H1 (cell line): ENCODE data around the gene PMM1.

Source experiments
- CBX8 ChIP-seq: fragments of 300-800, 300-1000 bp; sonication (generic); IDR thresholded peaks from 2 replicates; pipeline ENCODE4 v1.7.1; 2016; ENCODE audit warnings: low read depth, low read length, borderline replicate concordance
- EP300 ChIP-seq, 2 experiments: IDR thresholded peaks; 1 replicate in 1 of 2; 2 replicates in 1 of 2; pipeline ENCODE4 v1.6.1; 2011 to 2012; ENCODE audit warnings: low read depth in 2 of 2, low read length in 2 of 2, mild to moderate bottlenecking in 2 of 2, borderline replicate concordance in 1 of 2, inconsistent platforms in 1 of 2, moderate library complexity in 1 of 2
- EZH2 ChIP-seq: fragments of 200-600 bp; sonication (generic); IDR thresholded peaks from 2 replicates; pipeline ENCODE4 v1.7.1; 2012; ENCODE audit warnings: low read depth, mild to moderate bottlenecking, moderate library complexity, low read length, inconsistent platforms; ENCODE audit not compliant: severe bottlenecking
- HDAC6 ChIP-seq: IDR thresholded peaks from one replicate; pipeline ENCODE4 v1.7.1; 2012; ENCODE audit warnings: low read depth, mild to moderate bottlenecking, inconsistent platforms, low read length, moderate library complexity
- JUN ChIP-seq: IDR thresholded peaks from 2 replicates; pipeline ENCODE4 v1.6.1; 2011; ENCODE audit warnings: low read depth, mild to moderate bottlenecking, improper control_type of control experiment, low read length
- POLR2A ChIP-seq, 2 experiments: IDR thresholded peaks; 1 replicate in 1 of 2; 2 replicates in 1 of 2; pipeline ENCODE4 v1.6.1; 2011; ENCODE audit warnings: low read depth in 2 of 2, low read length in 2 of 2, mild to moderate bottlenecking in 2 of 2; ENCODE audit errors: control extremely low read depth in 1 of 2
- POLR2AphosphoS5 ChIP-seq: IDR thresholded peaks from 2 replicates; pipeline ENCODE4 v1.6.1; 2011; ENCODE audit warnings: low read depth, low read length
- SIN3A ChIP-seq, 2 experiments: IDR thresholded peaks in 1 of 2; conservative IDR thresholded peaks in 1 of 2; 2 replicates each; pipeline ENCODE4 v1.6.1; 2011 to 2012; ENCODE audit warnings: low read length in 2 of 2, improper control_type of control experiment in 1 of 2, low read depth in 1 of 2, mild to moderate bottlenecking in 1 of 2
- YY1 ChIP-seq: IDR thresholded peaks from 2 replicates; pipeline ENCODE4 v1.6.1; 2011; ENCODE audit warnings: low read depth, mild to moderate bottlenecking, low read length
- TF ChIP-seq, protein P1 (sequence below), 3 experiments: IDR thresholded peaks; 1 replicate in 2 of 3; 2 replicates in 1 of 3; pipeline versions ENCODE4 v1.5.1 to v1.6.1; 2011; ENCODE audit warnings: low read length in 3 of 3, mild to moderate bottlenecking in 3 of 3, inconsistent platforms in 2 of 3, low read depth in 1 of 3, moderate library complexity in 1 of 3; ENCODE audit not compliant: insufficient read depth in 1 of 3; ENCODE audit errors: control extremely low read depth in 1 of 3

DNA sequence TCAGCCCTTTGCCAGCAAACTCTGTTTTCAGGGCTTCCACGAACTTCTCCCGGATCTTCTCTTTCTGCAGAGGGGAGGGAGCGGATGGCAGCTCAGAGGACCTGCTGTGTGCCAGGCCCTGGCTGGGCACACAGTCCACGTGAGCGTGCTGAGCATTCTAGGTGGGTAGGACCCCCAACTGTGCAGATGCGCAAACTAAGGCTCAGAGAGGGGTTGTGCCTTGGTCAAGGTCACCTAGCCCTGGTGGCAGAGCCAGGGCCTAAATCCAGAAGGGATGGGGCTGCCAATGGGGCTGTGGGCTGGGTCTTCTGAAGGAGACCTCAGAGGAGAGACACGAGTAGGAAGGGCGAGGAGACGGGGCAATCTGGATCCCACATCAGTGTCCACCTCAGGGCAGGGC is 10.8 kb downstream of the PMM1 start:
- TF ChIP-seq, protein P1, sequence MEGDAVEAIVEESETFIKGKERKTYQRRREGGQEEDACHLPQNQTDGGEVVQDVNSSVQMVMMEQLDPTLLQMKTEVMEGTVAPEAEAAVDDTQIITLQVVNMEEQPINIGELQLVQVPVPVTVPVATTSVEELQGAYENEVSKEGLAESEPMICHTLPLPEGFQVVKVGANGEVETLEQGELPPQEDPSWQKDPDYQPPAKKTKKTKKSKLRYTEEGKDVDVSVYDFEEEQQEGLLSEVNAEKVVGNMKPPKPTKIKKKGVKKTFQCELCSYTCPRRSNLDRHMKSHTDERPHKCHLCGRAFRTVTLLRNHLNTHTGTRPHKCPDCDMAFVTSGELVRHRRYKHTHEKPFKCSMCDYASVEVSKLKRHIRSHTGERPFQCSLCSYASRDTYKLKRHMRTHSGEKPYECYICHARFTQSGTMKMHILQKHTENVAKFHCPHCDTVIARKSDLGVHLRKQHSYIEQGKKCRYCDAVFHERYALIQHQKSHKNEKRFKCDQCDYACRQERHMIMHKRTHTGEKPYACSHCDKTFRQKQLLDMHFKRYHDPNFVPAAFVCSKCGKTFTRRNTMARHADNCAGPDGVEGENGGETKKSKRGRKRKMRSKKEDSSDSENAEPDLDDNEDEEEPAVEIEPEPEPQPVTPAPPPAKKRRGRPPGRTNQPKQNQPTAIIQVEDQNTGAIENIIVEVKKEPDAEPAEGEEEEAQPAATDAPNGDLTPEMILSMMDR (IDR thresholded peaks at IDR 0.05; ENCODE audit: control extremely low read depth in 1 of 3, insufficient read depth in 1 of 3, low read depth in 1 of 3, low read length in 3 of 3) = no peak
- TF ChIP-seq JUN (no peak), SIN3A (conservative IDR thresholded peaks at IDR 0.05 in 1 of 2, IDR thresholded peaks at IDR 0.05 in 1 of 2; ENCODE audit: low read depth in 1 of 2, low read length in 2 of 2) (no peak), POLR2A (IDR thresholded peaks at IDR 0.05; ENCODE audit: control extremely low read depth in 1 of 2, low read depth in 2 of 2, low read length in 2 of 2) (no peak), POLR2AphosphoS5 (no peak), EP300 (IDR thresholded peaks at IDR 0.05; ENCODE audit: borderline replicate concordance in 1 of 2, low read depth in 2 of 2, low read length in 2 of 2) (no peak), EZH2 (no peak), YY1 (no peak), HDAC6 (no peak), CBX8 (no peak)
